Brain microvascular endothelial cell (primary cell): ENCODE data around the gene SRSF11.

Experiments
- DNase-seq: peaks from one replicate; pipeline ENCODE4 v3.0.0-alpha.2; 2020
- H3K27ac ChIP-seq: fragments of 250-450 bp; sonication (Bioruptor Pico); 2 replicates; pipeline ENCODE4 v1.5.1; 2020; ENCODE audit warnings: mild to moderate bottlenecking, moderate library complexity
- H3K27me3 ChIP-seq: fragments of 250-450 bp; sonication (Bioruptor Pico); replicated peaks from 2 replicates; pipeline ENCODE4 v1.5.1; 2020; ENCODE audit warnings: mild to moderate bottlenecking
- H3K36me3 ChIP-seq: fragments of 250-450 bp; sonication (Bioruptor Pico); replicated peaks from 2 replicates; pipeline ENCODE4 v1.5.1; 2020; ENCODE audit warnings: mild to moderate bottlenecking
- H3K4me3 ChIP-seq: 2 replicates; pipeline ENCODE4 v1.5.1; 2011; ENCODE audit warnings: low read depth, mild to moderate bottlenecking, control low read depth, low read length, moderate library complexity
- CTCF ChIP-seq: IDR thresholded peaks from 2 replicates; pipeline ENCODE4 v1.5.1; 2011; ENCODE audit warnings: low read depth, mild to moderate bottlenecking, moderate library complexity, low read length, control low read depth, inconsistent platforms; ENCODE audit errors: missing control alignments
- in situ Hi-C: cut with HindIII; loops from 2 replicates; pipeline ENCODE4 v1.10.0; 2017; ENCODE audit warnings: low sequenced_read_pairs, low pct_ligation_motif_present

The SRSF11 gene

GRCh38 chr1:70228670-70229069, 7.5 kb downstream of the SRSF11 start:
- in situ Hi-C loops = loop anchor here (25.0 kb wide), 1 partner anchor 834 kb away; no protein-coding TSS in a partner anchor
- no peak for TF ChIP-seq CTCF
- no peak overlapping the region for H3K4me3 ChIP-seq
- H3K27me3 ChIP-seq = no peaks in the 10 kb centered on the region
- no peak for DNase-seq
- H3K27ac ChIP-seq = no peak overlapping the region
- peaks cover 40% of the 10 kb centered on the region for H3K36me3 ChIP-seq

GRCh38 chr1:70231475-70231874, 10.3 kb downstream of the SRSF11 start:
- Histone ChIP-seq H3K4me3 (no peak overlapping the region), H3K27me3 (no peaks in the 10 kb centered on the region), H3K36me3 (peaks cover 40% of the 10 kb centered on the region), H3K27ac (no peak overlapping the region)
- TF ChIP-seq CTCF = no peak
- in situ Hi-C loops = loop anchor here (25.0 kb wide), 1 partner anchor 831 kb away; no protein-coding TSS in a partner anchor
- no peak for DNase-seq

- TF ChIP-seq CTCF = no peak
- Histone ChIP-seq H3K27me3 (no peaks in the 10 kb centered on the region), H3K27ac (no peak overlapping the region), H3K4me3 (no peak overlapping the region), H3K36me3 (peaks cover 63% of the 10 kb centered on the region)
- no peak for DNase-seq
- in situ Hi-C loops = loop anchor here (25.0 kb wide), 1 partner anchor 828 kb away; no protein-coding TSS in a partner anchor
These were observed 13.6 kb downstream of the SRSF11 start for GRCh38 chr1:70234733-70235132.

- no peak for TF ChIP-seq CTCF
- in situ Hi-C loops = loop anchor here (25.0 kb wide), 1 partner anchor 822 kb away; no protein-coding TSS in a partner anchor
- H3K36me3 ChIP-seq = peaks cover 84% of the 10 kb centered on the region
- DNase-seq = no peak
- H3K27ac ChIP-seq = no peak overlapping the region
- no peak overlapping the region for H3K4me3 ChIP-seq
- H3K27me3 ChIP-seq = no peaks in the 10 kb centered on the region
These were observed 18.8 kb downstream of the SRSF11 start for GRCh38 chr1:70239940-70240339.

- Histone ChIP-seq H3K4me3 (no peak overlapping the region), H3K27me3 (no peaks in the 10 kb centered on the region), H3K36me3 (peaks cover 80% of the 10 kb centered on the region), H3K27ac (no peak overlapping the region)
- TF ChIP-seq CTCF = no peak
- DNase-seq = no peak
- in situ Hi-C loops = loop anchor here (25.0 kb wide), 1 partner anchor 815 kb away; no protein-coding TSS in a partner anchor
These were observed 25.9 kb downstream of the SRSF11 start for GRCh38 chr1:70247122-70247521.

GRCh38 chr1:70247768-70248167, 26.6 kb downstream of the SRSF11 start:
- no peak overlapping the region for H3K4me3 ChIP-seq
- no peak for TF ChIP-seq CTCF
- no peak for DNase-seq
- H3K36me3 ChIP-seq = peaks cover 79% of the 10 kb centered on the region
- no peaks in the 10 kb centered on the region for H3K27me3 ChIP-seq
- H3K27ac ChIP-seq = no peak overlapping the region
- in situ Hi-C loops = loop anchor here (25.0 kb wide), 1 partner anchor 815 kb away; no protein-coding TSS in a partner anchor
